ENCODE data around the gene ATP6V1F. TPM values are rescaled to one million over a fixed set of nuclear protein-coding genes. Genes with fewer than 3 reads are reported as not detected.

The ATP6V1F gene
- total RNA-seq, 1 donor from 2014 or later: 133 TPM

DNA sequence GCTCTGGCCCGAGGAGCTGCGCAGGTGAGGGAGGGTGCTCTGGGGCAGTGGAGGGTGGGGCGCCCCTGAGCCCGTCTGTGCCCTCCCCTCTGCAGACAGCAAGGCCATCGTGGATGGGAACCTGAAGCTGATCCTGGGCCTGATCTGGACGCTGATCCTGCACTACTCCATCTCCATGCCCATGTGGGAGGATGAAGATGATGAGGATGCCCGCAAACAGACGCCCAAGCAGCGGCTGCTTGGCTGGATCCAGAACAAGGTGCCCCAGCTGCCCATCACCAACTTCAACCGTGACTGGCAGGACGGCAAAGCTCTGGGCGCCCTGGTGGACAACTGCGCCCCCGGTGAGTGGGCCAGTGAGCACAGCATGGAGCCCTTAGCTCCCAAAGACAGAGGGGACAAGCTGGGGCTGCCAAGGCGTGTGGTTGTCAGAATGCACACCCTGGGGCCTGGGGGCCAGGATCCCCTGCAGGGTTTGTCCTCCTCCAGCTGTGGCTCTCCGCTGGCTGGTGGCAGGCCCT lies 27.4 kb upstream of the ATP6V1F start:
- Mint-ChIP-seq H3K36me3 (ENCODE audit: unreplicated experiment) (peaks cover 10% of the 10 kb centered on the region), H3K4me3 (ENCODE audit: unreplicated experiment) (no peak overlapping the region), H3K27ac (ENCODE audit: unreplicated experiment) (no peak overlapping the region), H3K27me3 (ENCODE audit: unreplicated experiment) (peaks cover 17% of the 10 kb centered on the region), H3K9me3 (ENCODE audit: unreplicated experiment) (peaks cover 14% of the 10 kb centered on the region), H3K4me1 (ENCODE audit: low read depth, unreplicated experiment) (peaks cover 9% of the 10 kb centered on the region)
- no peak for DNase-seq
- TF ChIP-seq CTCF (IDR thresholded peaks at IDR 0.05; ENCODE audit: partially characterized antibody, unreplicated experiment): no peak

GRCh38 chr7:128835790-128836641 lies 26.6 kb upstream of the ATP6V1F start:
- peaks cover 17% of the 10 kb centered on the region for H3K27me3 Mint-ChIP-seq (ENCODE audit: unreplicated experiment)
- H3K9me3 Mint-ChIP-seq (ENCODE audit: unreplicated experiment): peaks cover 14% of the 10 kb centered on the region
- no peak overlapping the region for H3K27ac Mint-ChIP-seq (ENCODE audit: unreplicated experiment)
- H3K4me3 Mint-ChIP-seq (ENCODE audit: unreplicated experiment): no peak overlapping the region
- H3K4me1 Mint-ChIP-seq (ENCODE audit: low read depth, unreplicated experiment): peaks cover 9% of the 10 kb centered on the region
- no peak for DNase-seq
- peaks cover 10% of the 10 kb centered on the region for H3K36me3 Mint-ChIP-seq (ENCODE audit: unreplicated experiment)
- TF ChIP-seq CTCF (IDR thresholded peaks at IDR 0.05; ENCODE audit: partially characterized antibody, unreplicated experiment): no peak

DNA sequence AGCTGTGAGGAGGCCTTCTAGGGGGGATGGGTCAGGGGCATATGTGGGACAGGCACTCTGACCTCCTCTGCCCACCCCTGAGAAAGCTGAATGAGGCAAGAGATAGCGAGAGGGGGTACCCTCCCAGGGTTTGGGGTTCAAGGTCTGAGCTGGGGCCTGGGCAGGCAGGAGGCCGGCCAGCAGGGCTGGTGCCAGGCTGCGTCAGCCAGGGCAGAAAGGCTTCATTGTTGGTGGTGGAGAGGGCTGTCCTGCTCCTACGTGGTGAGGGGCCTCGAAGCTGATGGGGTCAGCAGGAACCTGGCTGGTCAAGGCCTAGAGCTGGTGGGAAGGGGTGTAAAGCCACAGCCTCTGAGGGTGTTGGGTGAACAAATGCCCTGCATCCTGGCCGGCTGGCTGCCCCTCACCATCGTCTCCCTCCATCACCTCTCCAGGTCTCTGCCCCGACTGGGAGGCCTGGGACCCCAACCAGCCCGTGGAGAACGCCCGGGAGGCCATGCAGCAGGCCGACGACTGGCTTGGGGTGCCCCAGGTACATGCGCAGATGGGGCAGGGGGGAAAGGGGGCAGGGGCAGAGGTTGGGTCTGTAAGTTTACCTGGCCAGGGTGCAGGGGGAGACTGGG lies 25.8 kb upstream of the ATP6V1F start:
- peaks cover 10% of the 10 kb centered on the region for H3K36me3 Mint-ChIP-seq (ENCODE audit: unreplicated experiment)
- H3K9me3 Mint-ChIP-seq (ENCODE audit: unreplicated experiment): peaks cover 12% of the 10 kb centered on the region
- no peak for TF ChIP-seq CTCF (IDR thresholded peaks at IDR 0.05; ENCODE audit: partially characterized antibody, unreplicated experiment)
- no peak overlapping the region for H3K27ac Mint-ChIP-seq (ENCODE audit: unreplicated experiment)
- no peak overlapping the region for H3K4me3 Mint-ChIP-seq (ENCODE audit: unreplicated experiment)
- no peak for DNase-seq
- peaks cover 15% of the 10 kb centered on the region for H3K27me3 Mint-ChIP-seq (ENCODE audit: unreplicated experiment)
- H3K4me1 Mint-ChIP-seq (ENCODE audit: low read depth, unreplicated experiment): peaks cover 9% of the 10 kb centered on the region

- peaks cover 13% of the 10 kb centered on the region for H3K9me3 Mint-ChIP-seq (ENCODE audit: unreplicated experiment)
- peaks cover 9% of the 10 kb centered on the region for H3K4me1 Mint-ChIP-seq (ENCODE audit: low read depth, unreplicated experiment)
- no peak for DNase-seq
- H3K36me3 Mint-ChIP-seq (ENCODE audit: unreplicated experiment): peaks cover 10% of the 10 kb centered on the region
- H3K4me3 Mint-ChIP-seq (ENCODE audit: unreplicated experiment): no peak overlapping the region
- H3K27me3 Mint-ChIP-seq (ENCODE audit: unreplicated experiment): peaks cover 14% of the 10 kb centered on the region
- H3K27ac Mint-ChIP-seq (ENCODE audit: unreplicated experiment): no peak overlapping the region
- no peak for TF ChIP-seq CTCF (IDR thresholded peaks at IDR 0.05; ENCODE audit: partially characterized antibody, unreplicated experiment)
Observed at GRCh38 chr7:128837521-128837921, 25.1 kb upstream of the ATP6V1F start.
